ENCODE results near the gene ABCA1.
"Not testable (repeated sequence)": the region's sequence is repeated elsewhere in the genome, so short reads cannot be mapped to it uniquely, and the experiment has no call there.

Gene ABCA1

GRCh38 chr9:104900324-104900723, 27.6 kb downstream of the ABCA1 start:
- TF ChIP-seq POLR2AphosphoS5 (IDR thresholded peaks at IDR 0.05; ENCODE audit: borderline replicate concordance, low read depth, low read length) = no peak
- no peak for TF ChIP-seq FOXP2 (optimal IDR thresholded peaks at IDR 0.05; ENCODE audit: control extremely low read depth, extremely low read length, insufficient read depth)
- no peak for TF ChIP-seq EZH2 (IDR thresholded peaks at IDR 0.05)
- no peak for DNase-seq (ENCODE audit: low read depth, low spot score)
- Histone ChIP-seq H3K9me3 (ENCODE audit: low read depth, low read length) (no peaks in the 10 kb centered on the region), H3K4me3 (no peak overlapping the region), H3K36me3 (ENCODE audit: insufficient read depth, low read length) (no peaks in the 10 kb centered on the region), H3K9ac (ENCODE audit: insufficient read length) (no peak overlapping the region), H3K27ac (no peak overlapping the region)

DNA sequence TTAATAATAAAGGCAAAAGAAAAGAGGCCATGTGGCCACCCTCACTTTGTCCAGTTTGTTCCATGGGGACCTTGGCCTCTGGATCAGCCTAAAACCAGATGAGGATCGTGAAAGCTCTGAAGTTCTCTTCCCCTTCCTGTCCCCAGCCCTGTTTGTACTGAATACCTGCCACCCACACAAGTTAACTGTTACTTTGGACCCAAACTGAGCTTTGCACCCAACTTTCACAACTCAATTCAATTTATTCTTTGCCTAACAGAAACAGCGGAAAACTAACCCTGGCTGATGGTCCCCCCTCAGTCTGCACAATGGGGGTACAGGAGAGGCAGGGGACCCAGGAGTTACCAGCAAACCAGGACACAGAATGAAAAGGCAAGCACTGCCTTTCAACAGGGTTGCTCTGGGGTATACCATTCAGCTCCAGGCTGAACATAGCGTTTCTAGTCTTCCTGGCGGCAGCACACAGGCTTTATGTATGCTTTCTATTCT, 28.2 kb downstream of the ABCA1 start:
- no peak overlapping the region for H3K4me3 ChIP-seq
- H3K36me3 ChIP-seq (ENCODE audit: insufficient read depth, low read length) = no peaks in the 10 kb centered on the region
- no peak overlapping the region for H3K27ac ChIP-seq
- no peaks in the 10 kb centered on the region for H3K9me3 ChIP-seq (ENCODE audit: low read depth, low read length)
- no peak for DNase-seq (ENCODE audit: low read depth, low spot score)
- no peak overlapping the region for H3K9ac ChIP-seq (ENCODE audit: insufficient read length)
- TF ChIP-seq EZH2 (IDR thresholded peaks at IDR 0.05) (no peak), POLR2AphosphoS5 (IDR thresholded peaks at IDR 0.05; ENCODE audit: borderline replicate concordance, low read depth, low read length) (no peak), FOXP2 (optimal IDR thresholded peaks at IDR 0.05; ENCODE audit: control extremely low read depth, extremely low read length, insufficient read depth) (no peak)

- H3K9me3 ChIP-seq (ENCODE audit: low read depth, low read length); DNase-seq (ENCODE audit: low read depth, low spot score); H3K9ac ChIP-seq (ENCODE audit: insufficient read length); H3K27ac ChIP-seq; H3K36me3 ChIP-seq (ENCODE audit: insufficient read depth, low read length); H3K4me3 ChIP-seq: not testable (repeated sequence)
Observed at GRCh38 chr9:104898376-104898775, 29.6 kb downstream of the ABCA1 start.

DNA sequence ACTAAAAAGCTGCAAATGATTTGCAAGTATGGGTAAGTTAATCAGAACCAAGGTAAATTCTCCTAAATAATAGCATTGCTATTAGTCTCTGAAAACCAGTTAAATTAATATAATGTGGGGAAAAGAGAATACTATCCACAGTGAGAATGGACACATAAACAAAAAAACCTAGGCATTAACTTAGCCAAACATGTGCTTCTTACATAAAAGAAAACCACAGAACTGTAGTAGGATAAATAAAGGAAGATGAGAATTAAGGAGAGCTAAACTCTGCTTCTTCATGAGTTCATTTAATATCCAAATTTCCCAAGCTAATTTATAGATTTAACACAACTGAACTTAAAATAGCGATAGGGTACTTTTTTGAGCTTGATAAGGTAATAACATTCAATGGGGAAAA, 31.8 kb downstream of the ABCA1 start:
- H3K9ac ChIP-seq (ENCODE audit: insufficient read length) = no peak overlapping the region
- DNase-seq (ENCODE audit: low read depth, low spot score) = no peak
- H3K4me3 ChIP-seq = no peak overlapping the region
- H3K9me3 ChIP-seq (ENCODE audit: low read depth, low read length) = no peaks in the 10 kb centered on the region
- no peak overlapping the region for H3K27ac ChIP-seq
- H3K36me3 ChIP-seq (ENCODE audit: insufficient read depth, low read length) = no peaks in the 10 kb centered on the region
- TF ChIP-seq POLR2AphosphoS5 (IDR thresholded peaks at IDR 0.05; ENCODE audit: borderline replicate concordance, low read depth, low read length) (no peak), FOXP2 (optimal IDR thresholded peaks at IDR 0.05; ENCODE audit: control extremely low read depth, extremely low read length, insufficient read depth) (no peak), EZH2 (IDR thresholded peaks at IDR 0.05) (no peak)

GRCh38 chr9:104895572-104895971, 32.4 kb downstream of the ABCA1 start:
- Histone ChIP-seq H3K27ac (no peak overlapping the region), H3K4me3 (no peak overlapping the region), H3K9ac (ENCODE audit: insufficient read length) (no peak overlapping the region), H3K9me3 (ENCODE audit: low read depth, low read length) (no peaks in the 10 kb centered on the region), H3K36me3 (ENCODE audit: insufficient read depth, low read length) (no peaks in the 10 kb centered on the region)
- TF ChIP-seq FOXP2 (optimal IDR thresholded peaks at IDR 0.05; ENCODE audit: control extremely low read depth, extremely low read length, insufficient read depth) = no peak
- no peak for TF ChIP-seq POLR2AphosphoS5 (IDR thresholded peaks at IDR 0.05; ENCODE audit: borderline replicate concordance, low read depth, low read length)
- TF ChIP-seq EZH2 (IDR thresholded peaks at IDR 0.05) = no peak
- DNase-seq (ENCODE audit: low read depth, low spot score) = no peak

DNA sequence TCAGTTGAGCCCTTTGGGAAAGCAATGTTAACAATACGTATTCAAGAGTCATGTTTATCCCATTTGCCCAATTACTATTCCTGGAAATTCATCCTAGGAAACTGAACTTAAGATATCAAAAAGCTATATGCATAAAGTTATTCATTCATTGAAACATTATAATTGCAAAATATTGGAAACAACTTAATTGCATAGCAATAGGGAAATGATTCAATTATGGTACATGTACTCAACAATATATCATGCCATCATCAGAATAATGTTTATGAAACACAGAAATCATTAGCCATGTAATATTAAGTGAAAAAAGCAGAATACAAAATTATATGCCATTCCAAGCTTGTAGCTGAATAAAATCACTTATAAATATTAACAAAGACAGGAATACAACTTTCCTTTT, 35.3 kb downstream of the ABCA1 start:
- Histone ChIP-seq H3K36me3 (ENCODE audit: insufficient read depth, low read length) (no peaks in the 10 kb centered on the region), H3K9ac (ENCODE audit: insufficient read length) (no peak overlapping the region), H3K9me3 (ENCODE audit: low read depth, low read length) (no peaks in the 10 kb centered on the region), H3K4me3 (no peak overlapping the region), H3K27ac (no peak overlapping the region)
- no peak for TF ChIP-seq FOXP2 (optimal IDR thresholded peaks at IDR 0.05; ENCODE audit: control extremely low read depth, extremely low read length, insufficient read depth)
- TF ChIP-seq POLR2AphosphoS5 (IDR thresholded peaks at IDR 0.05; ENCODE audit: borderline replicate concordance, low read depth, low read length) = no peak
- TF ChIP-seq EZH2 (IDR thresholded peaks at IDR 0.05) = no peak
- DNase-seq (ENCODE audit: low read depth, low spot score) = no peak

DNA sequence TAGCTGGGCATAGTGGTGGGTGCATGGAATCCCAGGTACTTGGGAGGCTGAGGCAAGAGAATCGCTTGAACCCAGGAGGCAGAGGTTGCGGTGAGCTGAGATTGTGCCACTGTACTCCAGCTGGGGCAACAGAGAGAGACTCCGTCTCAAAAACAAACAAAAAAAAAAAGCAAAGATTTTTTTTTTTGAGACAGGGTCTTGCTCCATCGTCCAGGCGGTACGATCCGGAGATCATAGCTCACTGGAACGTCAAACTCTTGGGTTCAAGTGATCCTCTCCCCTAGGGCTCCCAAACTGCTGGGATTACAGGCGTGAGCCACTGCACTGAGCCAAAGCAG, 37.6 kb downstream of the ABCA1 start:
- H3K36me3 ChIP-seq (ENCODE audit: insufficient read depth, low read length) = no peaks in the 10 kb centered on the region
- no peak overlapping the region for H3K4me3 ChIP-seq
- DNase-seq (ENCODE audit: low read depth, low spot score) = no peak
- no peak overlapping the region for H3K9ac ChIP-seq (ENCODE audit: insufficient read length)
- H3K27ac ChIP-seq = no peak overlapping the region
- TF ChIP-seq FOXP2 (optimal IDR thresholded peaks at IDR 0.05; ENCODE audit: control extremely low read depth, extremely low read length, insufficient read depth) (no peak), POLR2AphosphoS5 (IDR thresholded peaks at IDR 0.05; ENCODE audit: borderline replicate concordance, low read depth, low read length) (no peak), EZH2 (IDR thresholded peaks at IDR 0.05) (no peak)
- no peaks in the 10 kb centered on the region for H3K9me3 ChIP-seq (ENCODE audit: low read depth, low read length)

DNA sequence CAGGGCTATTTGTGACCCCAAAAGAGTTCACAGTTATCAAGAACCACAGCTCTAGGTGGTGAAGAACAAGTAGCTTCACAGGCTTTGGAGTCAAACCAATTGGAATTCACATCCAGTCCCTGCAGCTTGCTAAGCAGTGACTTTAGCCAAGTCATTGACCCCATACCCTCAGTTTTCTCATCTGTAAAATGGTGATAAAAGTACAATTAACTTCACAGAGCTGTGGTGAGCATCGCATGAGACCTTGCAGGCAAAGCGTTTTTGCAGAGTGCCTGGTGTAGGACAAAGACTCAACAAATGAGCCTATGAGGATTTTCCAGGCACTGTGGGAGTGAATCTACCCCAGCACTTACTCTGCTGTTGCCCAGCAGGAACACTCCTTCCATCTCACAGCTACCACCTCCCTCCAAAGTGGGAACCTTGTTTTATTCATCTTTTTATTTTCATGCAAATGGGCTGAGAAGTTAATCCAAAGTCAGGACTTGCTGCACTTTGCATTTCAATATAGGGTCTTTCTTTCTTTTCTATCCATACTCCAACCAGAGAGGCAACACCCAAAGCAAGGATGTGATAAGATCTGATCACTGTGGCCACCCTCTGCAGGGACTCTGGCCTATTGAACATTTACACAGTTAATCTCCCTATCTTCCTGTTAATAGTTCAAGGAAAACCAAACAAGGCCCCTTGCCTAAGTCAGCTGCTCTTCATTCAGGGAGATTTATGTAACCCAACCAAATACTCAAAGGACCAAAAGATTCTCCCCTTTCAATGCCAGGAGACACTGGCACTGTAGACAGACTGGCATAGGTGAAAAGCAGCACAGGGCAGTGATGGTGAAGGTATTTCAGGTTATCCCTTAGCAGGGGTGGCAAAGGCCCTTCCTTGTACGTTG, 41.9 kb downstream of the ABCA1 start:
- H3K9ac ChIP-seq (ENCODE audit: insufficient read length) = no peak overlapping the region
- no peaks in the 10 kb centered on the region for H3K36me3 ChIP-seq (ENCODE audit: insufficient read depth, low read length)
- no peak overlapping the region for H3K4me3 ChIP-seq
- no peak for DNase-seq (ENCODE audit: low read depth, low spot score)
- H3K9me3 ChIP-seq (ENCODE audit: low read depth, low read length) = no peaks in the 10 kb centered on the region
- H3K27ac ChIP-seq = no peak overlapping the region
- TF ChIP-seq POLR2AphosphoS5 (IDR thresholded peaks at IDR 0.05; ENCODE audit: borderline replicate concordance, low read depth, low read length) (no peak), FOXP2 (optimal IDR thresholded peaks at IDR 0.05; ENCODE audit: control extremely low read depth, extremely low read length, insufficient read depth) (no peak)

DNA sequence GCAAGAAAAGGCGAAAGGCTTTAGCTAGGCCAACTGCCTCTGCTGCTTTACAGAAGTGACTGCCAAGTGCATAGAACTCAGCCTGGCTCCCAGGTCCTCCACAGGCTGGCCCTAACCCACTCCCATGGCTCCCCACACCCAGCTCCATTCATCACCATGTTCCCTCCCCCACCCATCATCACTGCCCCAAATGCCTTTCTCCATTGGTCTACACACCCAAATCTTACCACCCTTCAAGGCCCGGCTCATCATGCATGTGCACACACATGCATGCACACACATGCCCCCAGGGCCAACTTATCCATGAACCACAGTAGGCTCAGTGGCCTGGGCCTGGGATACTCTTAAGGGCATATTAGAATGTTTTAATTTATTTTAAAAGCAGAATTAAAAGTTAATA, 44.8 kb downstream of the ABCA1 start:
- Histone ChIP-seq H3K9me3 (ENCODE audit: low read depth, low read length) (no peaks in the 10 kb centered on the region), H3K36me3 (ENCODE audit: insufficient read depth, low read length) (no peaks in the 10 kb centered on the region), H3K4me3 (no peak overlapping the region), H3K9ac (ENCODE audit: insufficient read length) (no peak overlapping the region), H3K27ac (no peak overlapping the region)
- TF ChIP-seq EZH2 (IDR thresholded peaks at IDR 0.05) (no peak), FOXP2 (optimal IDR thresholded peaks at IDR 0.05; ENCODE audit: control extremely low read depth, extremely low read length, insufficient read depth) (no peak), POLR2AphosphoS5 (IDR thresholded peaks at IDR 0.05; ENCODE audit: borderline replicate concordance, low read depth, low read length) (no peak)
- DNase-seq (ENCODE audit: low read depth, low spot score) = no peak
